ENCODE measurements around the gene PPP6R2.
"Not testable (repeated sequence)": the region's sequence is repeated elsewhere in the genome, so short reads cannot be mapped to it uniquely, and the experiment has no call there.

PPP6R2 gene

DNA sequence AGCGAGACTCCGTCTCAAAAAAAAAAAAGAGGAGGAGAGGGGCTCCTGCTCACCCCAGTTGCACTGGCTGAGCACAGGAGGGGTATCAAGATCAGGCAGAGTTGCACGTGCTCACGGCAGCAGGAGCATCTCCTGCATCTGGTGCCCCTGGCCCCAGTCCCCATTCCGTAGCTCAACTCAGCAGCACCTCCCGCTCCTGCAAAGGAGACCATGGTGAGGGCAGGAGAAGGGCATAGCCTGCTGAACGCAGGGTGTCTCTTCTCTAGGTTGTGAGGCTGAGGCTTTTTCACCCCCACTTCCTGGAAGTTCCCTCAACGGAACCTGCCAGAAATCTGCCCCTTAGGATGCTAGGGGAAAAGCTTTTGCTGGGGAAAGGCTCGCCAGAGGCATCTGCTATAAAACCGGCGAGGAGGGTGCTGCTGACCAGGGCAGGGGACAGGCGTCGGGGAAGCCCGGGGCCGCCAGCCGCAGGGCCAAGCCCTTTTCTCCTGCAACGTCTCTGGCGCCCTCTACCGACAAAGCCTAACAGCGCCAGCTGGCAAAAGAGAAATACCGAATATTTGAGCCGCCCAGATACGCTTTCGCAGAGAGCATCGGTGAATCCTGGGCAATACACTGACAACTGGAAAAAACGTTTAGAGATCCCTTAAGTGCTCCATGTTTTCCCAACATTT is 1.0 kb upstream of the PPP6R2 start:
- H3K4me1 Mint-ChIP-seq = peaks cover 9% of the 10 kb centered on the region
- H3K27me3 Mint-ChIP-seq = no peaks in the 10 kb centered on the region
- H3K4me3 Mint-ChIP-seq = peak overlapping the region; percentile 85
- H3K9me3 Mint-ChIP-seq = no peaks in the 10 kb centered on the region
- peak overlapping the region; percentile 90 for H3K27ac Mint-ChIP-seq
- no peaks in the 10 kb centered on the region for H3K36me3 Mint-ChIP-seq

DNA sequence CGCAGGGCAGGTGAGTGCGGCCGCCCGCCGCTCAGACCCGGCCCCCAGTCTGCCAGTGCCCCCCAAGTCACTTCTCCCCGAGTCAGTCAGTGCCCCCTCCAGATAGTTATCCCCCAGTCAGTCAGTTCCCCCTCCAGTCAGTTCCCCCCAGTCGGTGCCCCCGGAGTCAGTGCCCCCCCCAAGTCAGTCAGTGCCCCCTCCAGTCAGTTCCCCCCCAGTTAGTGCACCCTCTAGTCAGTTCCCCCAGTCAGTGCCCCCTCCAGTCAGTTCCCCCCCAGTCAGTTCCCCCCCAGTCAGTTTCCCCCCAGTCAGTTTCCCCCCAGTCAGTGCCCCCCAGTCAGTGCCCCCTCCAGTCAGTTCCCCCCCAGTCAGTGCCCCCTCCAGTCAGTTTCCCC is 411 bp downstream of the PPP6R2 start:
- Mint-ChIP-seq H3K9me3 (no peaks in the 10 kb centered on the region), H3K4me3 (peak overlapping the region; percentile 62), H3K36me3 (no peaks in the 10 kb centered on the region), H3K4me1 (peaks cover 9% of the 10 kb centered on the region), H3K27ac (no peak overlapping the region), H3K27me3 (no peaks in the 10 kb centered on the region)

DNA sequence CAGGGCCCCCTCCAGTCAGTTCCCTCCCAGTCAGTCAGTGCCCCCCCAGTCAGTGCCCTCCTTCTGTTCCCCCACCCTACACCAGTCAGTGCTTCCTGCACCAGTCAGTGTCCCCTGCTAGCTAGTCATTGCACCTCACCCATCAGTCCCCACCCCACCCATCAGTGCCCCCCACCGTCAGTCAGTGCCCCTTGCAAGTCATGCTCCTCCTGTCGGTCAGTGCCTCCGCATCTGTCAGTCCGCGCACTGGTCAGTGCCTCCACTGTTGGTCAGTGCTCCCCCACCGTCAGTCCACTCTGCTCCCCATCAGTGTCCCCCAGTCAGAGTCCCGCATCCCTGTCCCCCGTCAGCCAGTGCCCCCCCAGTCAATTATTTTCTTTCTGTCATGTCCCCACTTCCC is 3.3 kb downstream of the PPP6R2 start:
- peaks cover 6% of the 10 kb centered on the region for H3K4me1 Mint-ChIP-seq
- no peaks in the 10 kb centered on the region for H3K27me3 Mint-ChIP-seq
- H3K9me3 Mint-ChIP-seq = no peaks in the 10 kb centered on the region
- no peak overlapping the region for H3K4me3 Mint-ChIP-seq
- no peak overlapping the region for H3K27ac Mint-ChIP-seq
- no peaks in the 10 kb centered on the region for H3K36me3 Mint-ChIP-seq

DNA sequence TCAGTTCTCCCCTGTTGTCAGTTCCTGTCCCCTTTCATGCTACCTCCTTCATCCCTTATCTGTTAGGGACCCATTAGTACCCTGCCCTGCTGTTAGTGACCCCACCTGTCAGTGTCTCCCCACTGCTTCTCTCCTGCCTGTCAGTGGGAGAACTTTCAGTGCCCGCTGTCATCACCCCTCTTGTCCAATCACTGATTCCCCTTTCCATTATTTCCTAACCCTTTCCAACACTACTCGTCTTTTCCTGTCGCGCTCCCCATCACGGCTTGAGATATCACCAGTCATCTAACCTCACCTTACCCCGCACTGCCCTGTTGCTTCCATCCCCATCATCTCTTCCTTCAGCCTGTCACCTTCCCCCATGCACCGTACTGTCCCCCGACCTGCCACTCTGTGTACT is 4.0 kb downstream of the PPP6R2 start:
- H3K27ac Mint-ChIP-seq = no peak overlapping the region
- peaks cover 4% of the 10 kb centered on the region for H3K4me1 Mint-ChIP-seq
- no peaks in the 10 kb centered on the region for H3K36me3 Mint-ChIP-seq
- H3K4me3 Mint-ChIP-seq = no peak overlapping the region
- H3K27me3 Mint-ChIP-seq = no peaks in the 10 kb centered on the region
- no peaks in the 10 kb centered on the region for H3K9me3 Mint-ChIP-seq

DNA sequence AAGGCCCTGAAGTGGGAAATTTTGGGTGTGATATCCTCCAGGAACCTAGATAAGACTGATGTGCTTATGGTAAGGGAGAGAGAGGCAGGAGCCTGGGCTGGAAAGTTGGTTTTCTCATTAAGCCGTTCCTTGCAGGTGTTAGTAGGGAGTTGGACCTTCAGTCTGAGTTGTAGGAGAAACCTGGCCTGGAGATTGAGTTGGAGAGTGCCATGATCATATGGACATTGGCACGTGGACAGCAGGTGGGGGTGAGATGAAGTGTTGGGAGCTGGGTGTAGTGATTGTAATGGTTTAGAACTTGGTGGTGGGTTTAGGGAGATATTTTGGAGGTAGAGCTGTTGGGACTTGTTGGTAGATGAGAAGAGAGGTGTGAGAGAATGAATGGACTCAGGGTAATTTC is 4.9 kb downstream of the PPP6R2 start:
- no peak overlapping the region for H3K27ac Mint-ChIP-seq
- H3K4me1 Mint-ChIP-seq = peaks cover 2% of the 10 kb centered on the region
- H3K4me3 Mint-ChIP-seq = no peak overlapping the region
- H3K36me3 Mint-ChIP-seq = no peaks in the 10 kb centered on the region
- no peaks in the 10 kb centered on the region for H3K9me3 Mint-ChIP-seq
- H3K27me3 Mint-ChIP-seq = no peaks in the 10 kb centered on the region

DNA sequence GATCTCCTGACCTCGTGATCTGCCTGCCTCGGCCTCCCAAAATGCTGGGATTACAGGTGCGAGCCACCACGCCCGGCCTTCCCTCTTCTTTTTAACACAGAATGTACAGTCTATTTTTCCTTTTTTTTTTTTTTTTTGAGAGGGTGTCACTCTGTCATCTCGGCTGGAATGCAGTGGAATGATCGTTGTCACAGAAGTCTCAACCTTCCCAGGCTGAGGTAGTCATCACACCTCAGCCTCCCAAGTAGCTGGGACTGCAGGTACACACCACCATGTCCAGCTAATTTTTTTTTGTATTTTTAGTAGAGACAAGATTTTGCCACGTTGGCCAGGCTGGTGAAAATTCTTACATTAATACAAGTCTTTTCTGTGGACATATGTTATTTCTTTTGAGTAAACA is 13.1 kb downstream of the PPP6R2 start:
- Mint-ChIP-seq H3K27ac (no peak overlapping the region), H3K9me3 (no peaks in the 10 kb centered on the region), H3K4me3 (no peak overlapping the region)

DNA sequence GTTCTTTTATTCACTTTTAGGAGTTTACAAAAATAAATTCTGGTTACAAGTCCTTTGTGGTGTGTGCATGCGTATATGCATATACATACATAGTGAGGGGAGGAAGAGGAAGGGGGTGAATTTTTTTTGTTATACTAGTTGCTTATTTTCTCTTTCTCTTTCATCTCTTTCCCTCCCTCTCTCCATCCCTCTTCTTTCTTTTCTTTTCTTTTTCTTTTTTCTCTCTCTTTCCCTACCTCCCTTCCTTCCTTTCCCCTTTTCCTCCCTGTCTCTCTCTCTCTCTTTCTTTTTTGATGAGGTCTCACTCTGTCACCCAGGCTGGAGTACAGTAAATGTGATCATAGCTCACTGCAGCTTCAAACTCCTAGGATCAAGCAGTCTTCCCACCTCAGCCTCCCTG is 14.1 kb downstream of the PPP6R2 start:
- Mint-ChIP-seq H3K4me3 (no peak overlapping the region), H3K4me1 (peaks cover 43% of the 10 kb centered on the region), H3K27ac (no peak overlapping the region), H3K36me3 (peaks cover 17% of the 10 kb centered on the region), H3K9me3 (no peaks in the 10 kb centered on the region), H3K27me3 (no peaks in the 10 kb centered on the region)

More for the DNA sequence above, 13.1 kb downstream of the PPP6R2 start:
- peaks cover 14% of the 10 kb centered on the region for H3K36me3 Mint-ChIP-seq
- H3K27me3 Mint-ChIP-seq = no peaks in the 10 kb centered on the region
- peaks cover 33% of the 10 kb centered on the region for H3K4me1 Mint-ChIP-seq

DNA sequence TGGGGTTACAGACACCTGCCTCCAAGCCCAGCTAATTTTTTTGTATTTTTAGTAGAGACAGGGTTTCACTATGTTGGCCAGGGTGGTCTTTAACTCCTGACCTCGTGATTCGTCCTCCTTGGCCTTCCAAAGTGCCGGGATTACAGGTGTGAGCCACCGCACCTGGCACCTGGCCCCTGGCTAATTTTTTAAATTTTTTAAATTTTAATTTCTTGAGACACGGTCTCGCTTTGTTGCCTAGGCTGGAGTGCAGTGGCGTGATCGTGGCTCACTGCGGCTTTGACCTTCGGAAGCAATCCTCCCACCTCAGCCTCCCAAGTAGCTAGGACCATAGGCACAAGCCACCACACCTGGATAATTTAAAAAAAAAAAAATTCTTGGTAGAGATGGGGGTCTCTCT is 14.6 kb downstream of the PPP6R2 start:
- no peak overlapping the region for H3K27ac Mint-ChIP-seq
- H3K27me3 Mint-ChIP-seq = no peaks in the 10 kb centered on the region
- H3K4me1 Mint-ChIP-seq = peaks cover 49% of the 10 kb centered on the region
- H3K36me3 Mint-ChIP-seq = peaks cover 17% of the 10 kb centered on the region
- H3K4me3 Mint-ChIP-seq = no peak overlapping the region
- no peaks in the 10 kb centered on the region for H3K9me3 Mint-ChIP-seq

DNA sequence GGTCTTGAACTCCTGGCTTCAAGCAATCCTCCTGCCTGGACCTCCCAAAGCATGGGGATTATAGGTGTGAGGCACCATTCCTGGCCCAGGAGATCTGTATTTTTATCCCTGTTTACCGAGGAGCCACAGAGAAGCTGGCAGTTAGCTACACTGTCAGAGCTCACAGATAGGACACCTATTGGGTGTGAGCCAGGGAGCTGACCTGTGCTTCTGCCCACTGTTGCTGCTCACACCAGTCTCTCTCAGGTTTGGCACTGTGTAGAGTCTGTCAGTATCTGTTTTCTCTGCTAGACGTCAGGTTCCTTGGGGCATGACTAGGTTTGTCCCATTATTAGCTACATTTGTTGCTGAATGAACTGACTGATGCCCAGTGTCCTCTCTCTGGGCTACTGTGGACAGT is 17.5 kb downstream of the PPP6R2 start:
- Mint-ChIP-seq H3K36me3 (peaks cover 15% of the 10 kb centered on the region), H3K4me1 (peaks cover 56% of the 10 kb centered on the region), H3K9me3 (no peaks in the 10 kb centered on the region), H3K27ac (no peak overlapping the region), H3K27me3 (no peaks in the 10 kb centered on the region), H3K4me3 (no peak overlapping the region)

DNA sequence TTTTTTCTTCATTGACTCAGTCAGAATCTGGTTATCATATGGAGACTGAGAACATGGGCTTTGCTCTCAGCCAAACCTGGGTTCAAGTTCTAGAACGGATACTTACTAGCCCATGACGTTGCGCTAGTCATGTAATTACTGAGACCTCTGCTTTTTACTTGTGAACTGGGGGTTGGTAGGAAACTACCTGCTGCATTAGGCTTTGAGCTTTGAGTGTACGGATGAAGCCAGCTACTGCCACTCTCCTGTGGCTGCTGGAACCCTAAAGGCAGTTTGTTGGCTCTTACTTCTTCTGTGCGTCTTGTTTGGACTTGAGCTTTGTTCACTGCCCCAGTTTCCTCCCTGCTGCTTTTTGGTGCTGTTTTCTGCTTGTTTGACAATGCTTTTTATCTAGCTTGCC is 18.1 kb downstream of the PPP6R2 start:
- H3K4me1 Mint-ChIP-seq = peaks cover 56% of the 10 kb centered on the region

DNA sequence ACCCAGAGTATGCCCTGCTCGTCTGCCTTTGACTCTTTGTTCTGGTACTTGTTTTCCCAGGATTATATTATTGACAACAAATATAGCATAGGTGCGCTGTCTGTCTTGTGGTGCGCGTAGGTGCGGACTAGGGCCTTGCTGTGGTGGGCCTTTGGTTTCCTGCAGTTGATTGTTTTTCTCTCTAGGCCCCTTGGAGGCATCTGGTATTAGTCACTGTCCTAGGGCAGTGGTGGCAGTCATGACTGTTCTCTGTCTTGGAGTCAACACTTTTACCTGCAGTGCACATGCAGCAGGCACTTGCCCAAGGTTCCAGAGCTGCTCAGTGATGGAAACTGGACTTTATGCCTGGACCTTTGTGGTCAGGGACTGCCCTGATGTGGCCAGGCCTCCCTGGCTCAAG is 18.6 kb downstream of the PPP6R2 start:
- Mint-ChIP-seq H3K9me3 (no peaks in the 10 kb centered on the region), H3K27me3 (no peaks in the 10 kb centered on the region), H3K4me3 (no peak overlapping the region), H3K36me3 (peaks cover 13% of the 10 kb centered on the region), H3K4me1 (peaks cover 60% of the 10 kb centered on the region), H3K27ac (no peak overlapping the region)

More for the DNA sequence above, 18.1 kb downstream of the PPP6R2 start:
- no peak overlapping the region for H3K4me3 Mint-ChIP-seq
- peaks cover 14% of the 10 kb centered on the region for H3K36me3 Mint-ChIP-seq
- H3K27ac Mint-ChIP-seq = no peak overlapping the region
- no peaks in the 10 kb centered on the region for H3K9me3 Mint-ChIP-seq
- H3K27me3 Mint-ChIP-seq = no peaks in the 10 kb centered on the region

DNA sequence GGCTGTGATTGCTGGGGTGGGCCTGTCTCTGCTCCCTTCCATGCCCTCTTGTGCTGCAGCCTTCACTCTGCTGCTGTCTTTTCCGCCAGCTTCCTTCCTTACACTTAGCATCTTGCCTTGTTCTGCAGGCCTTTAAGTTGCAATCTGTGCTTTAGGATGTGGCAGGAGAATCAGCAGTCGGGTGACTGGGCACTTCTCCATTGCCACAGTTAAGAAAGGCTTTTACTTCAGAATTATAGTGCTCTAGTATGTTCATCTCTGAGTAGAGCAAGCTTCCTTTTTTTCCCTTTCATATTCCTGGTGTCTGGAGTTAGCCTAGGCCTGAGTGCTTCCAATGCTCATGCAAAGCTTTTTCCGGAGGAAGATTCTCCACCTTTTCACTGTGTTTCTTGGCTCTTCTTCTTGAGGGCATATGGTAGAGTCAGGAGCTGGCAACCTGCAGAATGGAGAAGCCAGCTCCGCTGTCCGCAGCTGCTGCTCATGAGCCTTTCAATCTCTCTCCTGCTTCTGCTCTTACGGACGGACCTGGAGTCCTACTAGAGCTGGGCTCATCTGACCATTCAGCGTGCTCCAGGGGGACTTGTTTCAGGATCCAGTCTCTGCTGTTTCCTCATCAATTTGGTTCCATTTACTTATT is 20.2 kb downstream of the PPP6R2 start:
- peaks cover 13% of the 10 kb centered on the region for H3K36me3 Mint-ChIP-seq
- no peaks in the 10 kb centered on the region for H3K27me3 Mint-ChIP-seq
- peaks cover 57% of the 10 kb centered on the region for H3K4me1 Mint-ChIP-seq
- H3K27ac Mint-ChIP-seq = no peak overlapping the region
- H3K9me3 Mint-ChIP-seq = no peaks in the 10 kb centered on the region
- H3K4me3 Mint-ChIP-seq = no peak overlapping the region

DNA sequence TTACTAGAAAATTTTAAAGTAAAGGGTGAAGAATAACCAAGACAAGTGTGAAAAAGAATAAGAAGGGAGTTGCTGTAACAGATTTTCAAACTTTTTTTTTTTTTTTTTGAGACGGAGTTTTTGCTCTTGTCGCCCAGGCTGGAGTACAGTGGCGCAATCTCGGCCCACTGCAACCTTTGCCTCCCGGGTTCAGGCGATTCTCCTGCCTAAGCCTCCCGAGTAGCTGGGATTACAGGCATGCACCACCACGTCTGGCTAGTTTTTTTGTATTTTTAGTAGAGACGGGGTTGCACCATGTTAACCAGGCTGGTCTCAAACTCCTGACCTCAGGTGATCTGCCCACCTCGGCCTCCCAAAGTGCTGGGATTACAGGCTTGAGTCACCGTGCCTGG is 20.7 kb downstream of the PPP6R2 start:
- not testable (repeated sequence) for H3K9me3 Mint-ChIP-seq, H3K27ac Mint-ChIP-seq, H3K4me3 Mint-ChIP-seq, H3K27me3 Mint-ChIP-seq
- peaks cover 52% of the 10 kb centered on the region for H3K4me1 Mint-ChIP-seq
- peaks cover 13% of the 10 kb centered on the region for H3K36me3 Mint-ChIP-seq

DNA sequence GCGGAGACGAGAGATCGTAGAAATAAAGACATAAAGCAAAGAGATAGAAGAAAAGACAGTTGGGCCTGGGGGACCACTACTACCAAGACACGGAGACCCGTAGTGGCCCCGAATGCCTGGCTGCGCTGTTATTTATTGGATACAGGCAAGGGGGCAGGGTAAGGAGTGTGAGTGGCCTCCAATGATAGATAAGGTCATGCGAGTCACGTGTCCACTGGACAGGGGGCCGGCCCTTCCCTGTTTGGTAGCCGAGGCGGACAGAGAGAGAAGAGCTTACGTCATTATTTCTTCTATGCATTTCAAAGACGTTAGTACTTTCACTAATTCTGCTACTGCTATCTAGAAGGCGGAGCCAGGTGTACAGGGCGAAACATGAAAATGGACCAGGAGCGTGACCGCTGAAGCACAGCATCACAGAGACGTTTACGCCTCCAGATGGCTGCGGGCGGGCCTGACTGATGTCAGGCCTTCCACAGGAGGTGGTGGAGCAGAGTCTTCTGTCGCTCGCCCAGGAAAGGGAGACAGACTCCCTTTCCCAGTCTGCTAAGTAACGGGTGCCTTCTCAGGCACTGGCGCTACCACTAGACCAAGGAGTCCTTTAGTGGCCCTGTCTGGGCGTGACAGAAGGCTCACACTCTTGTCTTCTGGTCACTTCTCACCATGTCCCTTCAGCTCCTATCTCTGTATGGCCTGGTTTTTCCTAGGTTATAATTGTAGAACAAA is 24.8 kb downstream of the PPP6R2 start:
- H3K36me3 Mint-ChIP-seq = peaks cover 6% of the 10 kb centered on the region
- no peaks in the 10 kb centered on the region for H3K27me3 Mint-ChIP-seq
- peaks cover 23% of the 10 kb centered on the region for H3K4me1 Mint-ChIP-seq
- no peak overlapping the region for H3K27ac Mint-ChIP-seq
- no peak overlapping the region for H3K4me3 Mint-ChIP-seq
- H3K9me3 Mint-ChIP-seq = no peaks in the 10 kb centered on the region

DNA sequence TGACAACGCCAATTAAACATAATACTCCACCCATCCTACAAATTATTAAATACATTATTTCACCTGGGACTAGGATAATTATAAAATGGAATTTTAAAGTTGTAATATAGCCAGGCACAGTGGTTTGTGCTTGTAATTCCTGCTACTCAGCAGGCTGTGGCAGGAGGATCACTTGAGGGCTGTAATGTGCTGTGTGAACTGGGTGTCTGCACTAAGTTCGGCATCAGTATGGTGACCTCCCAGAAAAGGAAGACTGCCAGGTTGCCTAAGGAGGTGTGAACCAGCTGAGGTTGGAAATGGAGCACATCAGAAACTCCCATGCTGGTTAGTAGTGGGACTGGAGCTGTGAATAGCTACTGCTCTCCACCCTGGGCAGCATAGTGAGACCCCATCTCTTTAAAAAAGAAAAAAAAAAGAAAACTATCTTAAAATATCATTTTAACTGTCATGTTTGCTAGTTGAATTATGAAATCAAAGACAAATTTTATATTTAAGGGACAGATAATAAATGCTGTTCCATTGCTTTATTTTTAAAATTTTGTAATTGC is 28.0 kb downstream of the PPP6R2 start:
- Mint-ChIP-seq H3K36me3 (peaks cover 9% of the 10 kb centered on the region), H3K4me1 (peaks cover 18% of the 10 kb centered on the region), H3K9me3 (no peaks in the 10 kb centered on the region), H3K4me3 (no peak overlapping the region), H3K27ac (no peak overlapping the region), H3K27me3 (no peaks in the 10 kb centered on the region)

DNA sequence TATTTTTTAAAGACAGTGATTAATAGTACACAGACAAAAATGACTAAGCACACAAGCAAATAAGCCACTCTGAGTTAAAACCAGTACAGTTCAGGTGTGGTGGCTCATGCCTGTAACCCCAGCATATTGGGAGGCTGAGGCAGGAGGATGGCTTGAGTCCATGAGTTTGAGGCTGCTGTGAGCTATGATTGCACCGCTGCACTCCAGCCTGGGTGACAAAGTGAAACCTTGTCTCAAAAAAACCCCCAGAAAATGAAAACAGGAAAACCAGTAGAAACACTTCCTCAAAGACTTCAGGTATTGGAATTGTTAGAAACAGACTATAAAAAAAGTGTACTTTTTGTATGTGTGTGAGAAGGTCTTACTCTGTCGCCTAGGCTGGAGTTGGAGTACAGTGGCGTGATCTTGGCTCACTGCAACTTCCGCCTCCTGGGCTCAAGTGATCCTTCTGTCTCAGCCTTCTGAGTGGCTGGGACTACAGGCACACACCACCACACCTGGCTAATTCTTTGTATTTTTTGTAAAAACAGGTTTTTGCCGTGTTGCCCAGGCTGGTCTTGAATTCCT is 33.0 kb downstream of the PPP6R2 start:
- Mint-ChIP-seq H3K27ac (no peak overlapping the region), H3K36me3 (peaks cover 11% of the 10 kb centered on the region), H3K4me3 (no peak overlapping the region), H3K4me1 (peaks cover 11% of the 10 kb centered on the region), H3K27me3 (no peaks in the 10 kb centered on the region), H3K9me3 (no peaks in the 10 kb centered on the region)

Measured in activated naive CD4-positive, alpha-beta T cell treated with anti-CD3 and anti-CD28 coated beads, Interleukin-2, amount 50 U/mL, for 24 hours (primary cell).